NCI-H2107 (cell line): ENCODE data around the gene PHTF1.
A peak's percentile ranks its signal among the peaks of the same experiment; 100 is the strongest.
"Not testable (repeated sequence)": the region's sequence is repeated elsewhere in the genome, so short reads cannot be mapped to it uniquely, and the experiment has no call there.

Source experiments
- DNase-seq: peaks from one replicate; lab custom pipeline; 2025; lab: John Stamatoyannopoulos, UW

The PHTF1 gene

GRCh38 chr1:113777561-113777960 is 18.3 kb upstream of the PHTF1 start:
- DNase-seq = no peak

GRCh38 chr1:113770031-113770430 is 10.7 kb upstream of the PHTF1 start:
- no peak for DNase-seq

- no peak for DNase-seq
These were observed 10.3 kb upstream of the PHTF1 start for GRCh38 chr1:113769601-113769970.

GRCh38 chr1:113768916-113769600 is 9.8 kb upstream of the PHTF1 start:
- DNase-seq = no peak

- no peak for DNase-seq
These were observed 6.3 kb upstream of the PHTF1 start for GRCh38 chr1:113765306-113766230.

- DNase-seq = no peak
These were observed 4.4 kb upstream of the PHTF1 start for GRCh38 chr1:113763661-113764060.

- DNase-seq = no peak
These were observed 2.7 kb upstream of the PHTF1 start for GRCh38 chr1:113761937-113762336.

- DNase-seq = no peak
These were observed 1.1 kb upstream of the PHTF1 start for GRCh38 chr1:113760102-113761080.

GRCh38 chr1:113758631-113759332 is 504 bp downstream of the PHTF1 start:
- DNase-seq = peak; percentile 22

- DNase-seq = no peak
These were observed 2.8 kb downstream of the PHTF1 start for GRCh38 chr1:113756461-113756860.

- DNase-seq = not testable (repeated sequence)
These were observed 6.0 kb downstream of the PHTF1 start for GRCh38 chr1:113753333-113753732.

GRCh38 chr1:113751516-113751915 is 7.8 kb downstream of the PHTF1 start:
- DNase-seq = no peak

GRCh38 chr1:113751114-113751513 is 8.2 kb downstream of the PHTF1 start:
- DNase-seq = no peak

- DNase-seq = no peak
These were observed 9.9 kb downstream of the PHTF1 start for GRCh38 chr1:113749402-113749801.

GRCh38 chr1:113747376-113747775 is 11.9 kb downstream of the PHTF1 start:
- no peak for DNase-seq

GRCh38 chr1:113745425-113745824 is 13.9 kb downstream of the PHTF1 start:
- DNase-seq = no peak

GRCh38 chr1:113744114-113744513 is 15.2 kb downstream of the PHTF1 start:
- DNase-seq = no peak

- DNase-seq = no peak
These were observed 16.8 kb downstream of the PHTF1 start for GRCh38 chr1:113742515-113742914.

- no peak for DNase-seq
These were observed 24.8 kb downstream of the PHTF1 start for GRCh38 chr1:113734357-113735055.

- DNase-seq = no peak
These were observed 26.5 kb downstream of the PHTF1 start for GRCh38 chr1:113732802-113733201.

GRCh38 chr1:113721010-113721409 is 38.3 kb downstream of the PHTF1 start:
- no peak for DNase-seq
